A673 (cell line): Measurements from ENCODE around the gene GPBP1L1. TPM values are rescaled to one million over a fixed set of nuclear protein-coding genes. Genes with fewer than 3 reads are reported as not detected.

Experiments
- BruUV-seq: library from RNA; stranded (reverse); fragments of 400-500 nt; replicated peaks from 2 replicates; lab custom pipeline; 2021; lab: Mats Ljungman, UMichigan
- CTCF ChIA-PET: fragments of 300-600 bp; sonication (Branson Sonifier 250); formaldehyde crosslinking; loops from one replicate; lab custom pipeline; 2022; ENCODE audit warnings: antibody characterized with exemption; lab: Charles Lee
- POLR2A ChIA-PET: fragments of 300-600 bp; sonication (Branson Sonifier 250); formaldehyde crosslinking; loops from one replicate; lab custom pipeline; 2022; ENCODE audit warnings: antibody characterized with exemption; ENCODE audit not compliant: low non-redundant PET; lab: Charles Lee
- DNase-seq: peaks from one replicate; pipeline ENCODE4 v3.0.0-alpha.2; 2015; ENCODE audit warnings: low spot score
- H3K27ac ChIP-seq: fragments of 200-600 bp; sonication (generic); 2 replicates; pipeline ENCODE4 v1.5.1; 2016; ENCODE audit warnings: mixed run types, low read depth, mild to moderate bottlenecking, mixed read lengths, antibody characterized with exemption, low read length; ENCODE audit not compliant: poor library complexity, severe bottlenecking
- H3K27me3 ChIP-seq: fragments of 200-600 bp; sonication (generic); replicated peaks from 2 replicates; pipeline ENCODE4 v1.6.1; 2017; ENCODE audit warnings: mixed run types, low read depth, mild to moderate bottlenecking, mixed read lengths, antibody characterized with exemption, low read length; ENCODE audit not compliant: insufficient read depth, poor library complexity
- H3K36me3 ChIP-seq: fragments of 200-600 bp; sonication (generic); 2 replicates; pipeline ENCODE4 v1.6.1; 2016; ENCODE audit warnings: mixed run types, mild to moderate bottlenecking, mixed read lengths, antibody characterized with exemption, low read length; ENCODE audit not compliant: insufficient read depth, poor library complexity, severe bottlenecking
- H3K4me1 ChIP-seq: fragments of 200-600 bp; sonication (generic); 2 replicates; pipeline ENCODE4 v1.6.1; 2017; ENCODE audit warnings: mixed run types, mild to moderate bottlenecking, mixed read lengths, antibody characterized with exemption, low read length; ENCODE audit not compliant: insufficient read depth, poor library complexity, severe bottlenecking
- H3K4me3 ChIP-seq: fragments of 200-600 bp; sonication (generic); 2 replicates; pipeline ENCODE4 v1.5.1; 2016; ENCODE audit warnings: low read depth, mixed run types, mild to moderate bottlenecking, mixed read lengths, low read length; ENCODE audit not compliant: poor library complexity, severe bottlenecking
- H3K9me3 ChIP-seq: fragments of 200-600 bp; sonication (generic); 2 replicates; pipeline ENCODE4 v1.6.1; 2016; ENCODE audit warnings: mixed run types, low read depth, mild to moderate bottlenecking, mixed read lengths, antibody characterized with exemption, low read length; ENCODE audit not compliant: poor library complexity, severe bottlenecking
- CTCF ChIP-seq: fragments of 300-800, 200-600 bp; sonication (generic); conservative IDR thresholded peaks from 2 replicates; pipeline ENCODE4 v1.5.1; 2017; ENCODE audit warnings: low read depth, mild to moderate bottlenecking, antibody characterized with exemption, low read length, moderate library complexity, mixed read lengths
- EZH2 ChIP-seq: fragments of 200-600 bp; sonication (generic); IDR thresholded peaks from 2 replicates; pipeline ENCODE4 v1.6.1; 2017; ENCODE audit warnings: borderline replicate concordance, low read depth, mild to moderate bottlenecking, mixed read lengths, antibody characterized with exemption, low read length; ENCODE audit not compliant: poor library complexity, severe bottlenecking
- intact Hi-C: fragments of 100-400 bp; cut with micrococcal nuclease; formaldehyde crosslinking; loops from one replicate; pipeline ENCODE4 v1.10.0; 2022; ENCODE audit not compliant: unreplicated experiment
- total RNA-seq: library from RNA; stranded (reverse); gene quantifications from 2 replicates; pipeline ENCODE4 v1.2.3, GENCODE V29; 2021

Gene GPBP1L1
- total RNA-seq, 1 experiment from 2014 or later, result 99.0 TPM

GRCh38 chr1:45656573-45657226, 29.6 kb downstream of the GPBP1L1 start:
- no peak overlapping the region for H3K27ac ChIP-seq
- intact Hi-C loops, result no loop called here
- no TSS peak for BruUV-seq
- H3K4me1 ChIP-seq, result no peaks in the 10 kb centered on the region
- TF ChIP-seq EZH2, result no peak
- CTCF ChIA-PET, result no interaction called here
- no peak for DNase-seq
- no peak overlapping the region for H3K4me3 ChIP-seq
- peaks cover 88% of the 10 kb centered on the region for H3K36me3 ChIP-seq
- no peaks in the 10 kb centered on the region for H3K27me3 ChIP-seq
- POLR2A ChIA-PET, result interaction anchor here (0.7 kb wide), 1 partner anchor 242 kb away, joined by 30 read pairs; no protein-coding TSS in a partner anchor
- H3K9me3 ChIP-seq, result no peaks in the 10 kb centered on the region

GRCh38 chr1:45654540-45655280, 31.6 kb downstream of the GPBP1L1 start:
- POLR2A ChIA-PET, result no interaction called here
- Histone ChIP-seq H3K4me1 (no peaks in the 10 kb centered on the region), H3K4me3 (no peak overlapping the region), H3K27me3 (no peaks in the 10 kb centered on the region), H3K27ac (no peak overlapping the region), H3K9me3 (no peaks in the 10 kb centered on the region), H3K36me3 (peaks cover 92% of the 10 kb centered on the region)
- TF ChIP-seq EZH2 (no peak), CTCF (no peak)
- CTCF ChIA-PET, result no interaction called here
- DNase-seq, result no peak
- intact Hi-C loops, result no loop called here
- no TSS peak for BruUV-seq

GRCh38 chr1:45647248-45648021, 38.9 kb downstream of the GPBP1L1 start:
- CTCF ChIA-PET, result no interaction called here

More at GRCh38 chr1:45647248-45648021, 38.9 kb downstream of the GPBP1L1 start:
- BruUV-seq, result no TSS peak
- intact Hi-C loops, result no loop called here
- no peaks in the 10 kb centered on the region for H3K9me3 ChIP-seq
- POLR2A ChIA-PET, result no interaction called here
- peak; percentile 35 for DNase-seq
- H3K4me1 ChIP-seq, result no peaks in the 10 kb centered on the region
- TF ChIP-seq EZH2 (no peak), CTCF (no peak)
- H3K4me3 ChIP-seq, result no peak overlapping the region
- H3K27me3 ChIP-seq, result no peaks in the 10 kb centered on the region
- H3K36me3 ChIP-seq, result peaks cover 41% of the 10 kb centered on the region
- H3K27ac ChIP-seq, result peak overlapping the region; percentile 26
